ENCODE results near the gene KCNC4. TPM values are rescaled to one million over a fixed set of nuclear protein-coding genes. Genes with fewer than 3 reads are reported as not detected.

Gene KCNC4
- total RNA-seq (3.7 and 11.8 TPM in 2 replicates), polyA plus RNA-seq (3.4 and 7.5 TPM in 2 replicates)

DNA sequence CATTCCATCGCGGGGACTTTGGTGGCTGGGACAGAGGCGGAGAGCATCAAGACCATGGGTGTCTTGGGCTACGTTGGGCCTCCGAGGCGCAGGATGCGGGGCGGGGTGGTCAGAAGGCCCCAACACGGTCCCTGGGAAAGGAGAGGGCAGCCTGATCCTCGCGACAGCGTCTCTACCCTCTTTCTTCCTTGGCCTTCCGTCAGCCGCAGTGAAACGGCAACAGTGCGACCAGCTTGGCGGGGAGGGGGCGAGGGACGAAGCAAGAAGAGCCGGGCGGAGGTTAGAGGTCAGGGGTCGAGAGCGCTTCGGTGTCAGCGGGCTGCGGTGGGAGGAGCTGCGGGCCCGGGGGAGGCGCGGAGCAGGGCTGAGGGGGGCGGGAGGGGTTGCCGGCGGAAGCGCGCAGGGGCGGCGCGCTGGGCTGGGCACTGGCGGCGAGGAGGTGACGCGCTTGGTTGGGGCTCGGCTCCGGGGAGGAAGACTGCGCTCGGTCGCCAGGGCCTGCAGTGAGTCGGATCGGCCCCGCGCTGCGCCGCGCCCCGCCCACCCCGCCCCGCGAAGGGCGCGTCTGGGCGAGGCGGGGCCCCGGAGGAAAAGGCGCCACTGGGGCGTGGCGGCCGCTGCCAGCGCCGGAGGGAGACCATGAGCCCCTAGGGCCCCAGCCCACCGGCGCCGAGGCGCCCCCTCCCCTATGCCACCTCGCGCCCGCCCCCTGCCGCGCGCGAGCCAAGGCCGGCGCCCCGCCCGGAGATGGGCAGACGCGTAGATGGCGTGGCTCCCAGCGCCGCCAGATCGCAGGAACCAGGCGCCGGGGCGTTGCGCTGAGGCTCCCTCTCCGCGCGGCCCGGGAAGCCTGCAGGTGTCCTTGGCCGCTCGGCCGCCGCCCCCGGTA is at the start of gene KCNC4:
Gene KCNC4, plus strand, starts transcription at position 600 of the 889 bp plus-strand sequence. CDS start 1,186 bp downstream, outside the sequence.
- Histone ChIP-seq H3K27ac (peak within 1 kb of the TSS; percentile 63), H3K4me1 (ENCODE audit: low read depth) (no peaks in the 10 kb centered on the region), H3K4me3 (peak within 1 kb of the TSS; percentile 65), H3K27me3 (peaks cover 30% of the 10 kb centered on the region), H3K9me3 (ENCODE audit: low read depth) (no peaks in the 10 kb centered on the region), H3K36me3 (no peaks in the 10 kb centered on the region)
- no peak for TF ChIP-seq CTCF (IDR thresholded peaks at IDR 0.05; ENCODE audit: low read depth, low read length)
- peak; percentile 88 for DNase-seq (ENCODE audit: low read depth in 1 of 2, low spot score in 1 of 2)

- DNase-seq (ENCODE audit: low read depth in 1 of 2, low spot score in 1 of 2) = no peak
- TF ChIP-seq CTCF (IDR thresholded peaks at IDR 0.05; ENCODE audit: low read depth, low read length) = no peak
- Histone ChIP-seq H3K36me3 (no peaks in the 10 kb centered on the region), H3K9me3 (ENCODE audit: low read depth) (no peaks in the 10 kb centered on the region), H3K4me1 (ENCODE audit: low read depth) (peaks cover 6% of the 10 kb centered on the region), H3K27ac (no peak overlapping the region), H3K4me3 (no peak overlapping the region), H3K27me3 (peaks cover 21% of the 10 kb centered on the region)
These were observed 49.5 kb upstream of the KCNC4 start for GRCh38 chr1:110160538-110161100.

DNA sequence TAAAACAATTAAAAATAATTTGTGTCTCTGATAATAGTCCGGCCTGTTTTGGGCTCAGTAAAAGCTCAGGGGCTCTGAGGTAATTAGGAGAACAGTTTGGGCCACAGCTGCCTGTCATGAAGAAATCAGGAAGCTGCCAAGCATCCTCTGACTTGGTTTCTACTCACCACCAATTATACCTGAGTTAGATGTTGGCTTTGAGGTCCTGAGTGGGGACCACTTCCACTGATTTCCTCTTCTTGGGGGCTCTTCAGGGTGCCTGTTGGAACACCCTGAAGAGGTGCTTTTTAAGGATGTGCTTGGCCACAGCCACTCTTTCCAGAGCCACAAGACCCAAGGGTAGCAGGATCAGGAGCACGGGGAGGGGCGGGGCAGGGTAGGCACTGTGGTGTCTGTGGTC is 48.9 kb upstream of the KCNC4 start:
- Histone ChIP-seq H3K36me3 (no peaks in the 10 kb centered on the region), H3K4me1 (ENCODE audit: low read depth) (peaks cover 6% of the 10 kb centered on the region), H3K27ac (no peak overlapping the region), H3K9me3 (ENCODE audit: low read depth) (no peaks in the 10 kb centered on the region), H3K4me3 (no peak overlapping the region), H3K27me3 (peaks cover 20% of the 10 kb centered on the region)
- no peak for DNase-seq (ENCODE audit: low read depth in 1 of 2, low spot score in 1 of 2)
- no peak for TF ChIP-seq CTCF (IDR thresholded peaks at IDR 0.05; ENCODE audit: low read depth, low read length)

DNA sequence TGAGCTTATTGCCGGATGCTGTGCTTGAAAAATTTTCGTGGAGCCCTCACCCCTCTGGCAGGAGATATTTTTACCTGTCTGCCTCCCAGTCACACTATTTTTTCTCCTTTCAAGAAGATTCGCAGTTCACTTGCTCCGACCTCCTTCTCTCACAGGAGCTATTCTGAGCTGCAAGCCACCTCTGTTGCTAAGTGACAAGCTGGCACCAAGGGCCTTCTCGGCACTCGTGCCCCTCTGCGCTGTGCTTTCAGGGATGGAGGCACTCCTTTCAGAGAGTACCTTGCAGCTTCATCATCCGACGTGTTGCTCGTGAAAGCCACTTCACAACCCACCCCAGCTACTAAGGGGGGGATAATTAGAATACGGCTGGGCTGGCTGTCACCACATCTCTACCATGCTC is 48.3 kb upstream of the KCNC4 start:
- DNase-seq (ENCODE audit: low read depth in 1 of 2, low spot score in 1 of 2) = no peak
- Histone ChIP-seq H3K4me1 (ENCODE audit: low read depth) (peaks cover 6% of the 10 kb centered on the region), H3K36me3 (no peaks in the 10 kb centered on the region), H3K4me3 (no peak overlapping the region), H3K27ac (no peak overlapping the region), H3K9me3 (ENCODE audit: low read depth) (no peaks in the 10 kb centered on the region), H3K27me3 (peaks cover 20% of the 10 kb centered on the region)
- no peak for TF ChIP-seq CTCF (IDR thresholded peaks at IDR 0.05; ENCODE audit: low read depth, low read length)

GRCh38 chr1:110163591-110163990 is 46.5 kb upstream of the KCNC4 start:
- Histone ChIP-seq H3K27ac (no peak overlapping the region), H3K4me3 (no peak overlapping the region), H3K27me3 (peaks cover 23% of the 10 kb centered on the region), H3K9me3 (ENCODE audit: low read depth) (no peaks in the 10 kb centered on the region), H3K4me1 (ENCODE audit: low read depth) (peaks cover 6% of the 10 kb centered on the region), H3K36me3 (no peaks in the 10 kb centered on the region)
- no peak for TF ChIP-seq CTCF (IDR thresholded peaks at IDR 0.05; ENCODE audit: low read depth, low read length)
- DNase-seq (ENCODE audit: low read depth in 1 of 2, low spot score in 1 of 2) = no peak

All from cardiac muscle cell (in vitro differentiated cells and primary cell).